Breast epithelium (tissue), 3 donors: Measurements from ENCODE around the gene SLC23A2.

ENCODE experiments used
- POLR2A ChIP-seq: fragments of 450-650 bp; IDR thresholded peaks from one replicate; pipeline ENCODE4 v1.6.1; 2016; ENCODE audit warnings: antibody characterized with exemption, mild to moderate bottlenecking, moderate library complexity
- POLR2AphosphoS5 ChIP-seq, 3 donors: sonication (generic); formaldehyde crosslinking; IDR thresholded peaks; one replicate each; pipeline ENCODE4 v1.6.1; 2017; ENCODE audit warnings: antibody characterized with exemption in 3 of 3
- TF ChIP-seq, protein P1 (sequence below), 3 donors: fragments of 450-650 bp; IDR thresholded peaks; one replicate each; pipeline ENCODE4 v1.5.1; 2016 to 2017; ENCODE audit warnings: antibody characterized with exemption in 3 of 3, mild to moderate bottlenecking in 3 of 3, moderate library complexity in 3 of 3

DNA sequence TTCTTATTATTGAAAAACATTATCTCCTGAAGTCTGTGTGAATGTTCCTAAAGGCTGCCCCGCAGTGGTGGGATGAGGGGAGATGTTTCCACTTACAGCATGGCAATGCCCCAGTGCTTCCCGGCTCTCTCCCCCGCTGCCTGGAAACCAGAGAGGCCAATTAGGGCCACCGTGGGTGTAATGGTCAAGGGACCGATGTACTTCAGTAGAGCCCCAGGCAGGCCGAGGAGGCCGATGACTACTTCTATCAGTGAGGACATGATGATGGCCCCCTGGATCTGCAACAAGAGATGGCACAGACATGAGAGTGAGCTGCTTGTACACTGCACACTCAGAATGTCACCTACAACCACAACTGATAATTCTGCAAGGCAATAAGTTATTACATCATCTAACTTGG lies 117.8 kb downstream of the SLC23A2 start:
- TF ChIP-seq, protein P1, sequence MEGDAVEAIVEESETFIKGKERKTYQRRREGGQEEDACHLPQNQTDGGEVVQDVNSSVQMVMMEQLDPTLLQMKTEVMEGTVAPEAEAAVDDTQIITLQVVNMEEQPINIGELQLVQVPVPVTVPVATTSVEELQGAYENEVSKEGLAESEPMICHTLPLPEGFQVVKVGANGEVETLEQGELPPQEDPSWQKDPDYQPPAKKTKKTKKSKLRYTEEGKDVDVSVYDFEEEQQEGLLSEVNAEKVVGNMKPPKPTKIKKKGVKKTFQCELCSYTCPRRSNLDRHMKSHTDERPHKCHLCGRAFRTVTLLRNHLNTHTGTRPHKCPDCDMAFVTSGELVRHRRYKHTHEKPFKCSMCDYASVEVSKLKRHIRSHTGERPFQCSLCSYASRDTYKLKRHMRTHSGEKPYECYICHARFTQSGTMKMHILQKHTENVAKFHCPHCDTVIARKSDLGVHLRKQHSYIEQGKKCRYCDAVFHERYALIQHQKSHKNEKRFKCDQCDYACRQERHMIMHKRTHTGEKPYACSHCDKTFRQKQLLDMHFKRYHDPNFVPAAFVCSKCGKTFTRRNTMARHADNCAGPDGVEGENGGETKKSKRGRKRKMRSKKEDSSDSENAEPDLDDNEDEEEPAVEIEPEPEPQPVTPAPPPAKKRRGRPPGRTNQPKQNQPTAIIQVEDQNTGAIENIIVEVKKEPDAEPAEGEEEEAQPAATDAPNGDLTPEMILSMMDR (IDR thresholded peaks at IDR 0.05) = no peak
- TF ChIP-seq POLR2A = no peak
- TF ChIP-seq POLR2AphosphoS5 (IDR thresholded peaks at IDR 0.05) = no peak
